Measurements from ENCODE around the gene CSMD2.

CSMD2 gene

DNA sequence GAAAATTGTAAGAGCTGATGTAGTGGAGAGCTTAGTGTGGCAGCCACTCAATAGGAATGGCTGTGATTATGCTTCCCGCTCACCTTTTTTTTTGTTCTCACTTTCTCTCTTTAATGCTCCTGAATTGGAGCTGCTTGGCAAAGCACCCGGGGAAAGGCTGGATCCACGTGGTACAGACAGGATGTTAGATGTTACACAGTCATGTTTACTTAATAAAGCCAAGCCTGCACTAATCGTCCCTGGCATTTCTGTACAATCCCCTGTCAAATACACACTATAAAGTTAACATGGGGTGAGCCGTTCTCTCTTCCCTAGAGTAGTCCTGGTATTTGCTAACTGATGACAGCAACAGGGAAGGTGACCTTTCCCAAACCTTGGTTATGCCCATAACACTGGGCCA, 504.8 kb downstream of the CSMD2 start:
- no peak overlapping the region for H3K27ac ChIP-seq (ENCODE audit: low read length)
- no peak for DNase-seq (ENCODE audit: low read depth, low spot score)
- no peaks in the 10 kb centered on the region for H3K27me3 ChIP-seq (ENCODE audit: control insufficient read depth, insufficient read depth, low read length)
- no peak overlapping the region; the same call in 1 of the 2 replicates for H3K4me3 ChIP-seq (ENCODE audit: low read length)
- no CpG with 5 or more reads among the region's 5 CpGs for WGBS (ENCODE audit: insufficient coverage, insufficient read length)
- H3K4me1 ChIP-seq (ENCODE audit: control insufficient read depth, insufficient read depth, low read length): no peaks in the 10 kb centered on the region
- H3K36me3 ChIP-seq (ENCODE audit: control insufficient read depth, insufficient read depth, low read length): peaks cover 4% of the 10 kb centered on the region; the same call in 1 of the 2 replicates
- no peaks in the 10 kb centered on the region for H3K9me3 ChIP-seq (ENCODE audit: control insufficient read depth, insufficient read depth, low read length)

DNA sequence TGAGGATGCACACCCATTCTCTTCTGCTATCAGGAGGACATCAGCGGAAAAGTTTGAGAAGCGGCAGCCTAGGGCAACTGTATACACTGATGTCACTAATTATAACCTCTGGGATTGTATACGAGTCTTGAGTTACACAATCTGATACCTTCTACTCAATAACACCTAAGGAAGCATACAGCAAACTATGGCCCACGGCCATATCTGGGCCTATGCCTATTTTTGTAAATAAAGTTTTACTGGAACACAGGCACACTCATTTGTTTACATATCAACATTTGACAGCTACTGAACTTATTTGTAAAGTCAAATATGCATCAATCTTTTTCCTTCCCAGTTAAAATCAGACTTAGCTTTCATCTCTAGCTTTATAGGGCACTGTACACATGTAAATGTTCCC, 505.4 kb downstream of the CSMD2 start:
- no peak for DNase-seq (ENCODE audit: low read depth, low spot score)
- Histone ChIP-seq H3K36me3 (ENCODE audit: control insufficient read depth, insufficient read depth, low read length) (peaks cover 4% of the 10 kb centered on the region; the same call in 1 of the 2 replicates), H3K27me3 (ENCODE audit: control insufficient read depth, insufficient read depth, low read length) (no peaks in the 10 kb centered on the region), H3K4me3 (ENCODE audit: low read length) (no peak overlapping the region), H3K9me3 (ENCODE audit: control insufficient read depth, insufficient read depth, low read length) (no peaks in the 10 kb centered on the region), H3K27ac (ENCODE audit: low read length) (no peak overlapping the region), H3K4me1 (ENCODE audit: control insufficient read depth, insufficient read depth, low read length) (no peaks in the 10 kb centered on the region)
- WGBS (ENCODE audit: insufficient coverage, insufficient read length): no CpG with 5 or more reads among the region's 4 CpGs

DNA sequence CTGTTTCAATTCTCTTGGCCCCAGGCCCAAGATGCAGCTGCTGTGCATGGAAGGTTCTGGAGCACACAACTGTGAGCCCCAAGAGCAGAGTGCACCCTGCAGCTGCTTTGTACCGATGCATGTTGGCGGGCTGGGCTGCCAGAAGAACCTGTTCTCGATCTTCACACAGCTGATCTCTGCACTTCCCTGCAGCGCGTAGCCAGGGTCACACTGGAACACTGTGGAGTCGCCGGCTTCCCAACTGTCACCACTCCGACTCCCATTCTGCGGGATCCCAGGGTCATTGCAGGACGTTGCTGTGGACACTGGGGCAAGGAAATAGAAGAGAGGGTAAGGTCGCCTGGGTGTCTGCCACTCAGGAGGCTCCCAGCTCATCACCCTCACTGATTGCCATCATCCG, 507.2 kb downstream of the CSMD2 start:
- Histone ChIP-seq H3K4me3 (ENCODE audit: low read length) (no peak overlapping the region), H3K9me3 (ENCODE audit: control insufficient read depth, insufficient read depth, low read length) (no peaks in the 10 kb centered on the region), H3K27me3 (ENCODE audit: control insufficient read depth, insufficient read depth, low read length) (no peaks in the 10 kb centered on the region), H3K27ac (ENCODE audit: low read length) (no peak overlapping the region), H3K36me3 (ENCODE audit: control insufficient read depth, insufficient read depth, low read length) (peaks cover 4% of the 10 kb centered on the region; the same call in 1 of the 2 replicates), H3K4me1 (ENCODE audit: control insufficient read depth, insufficient read depth, low read length) (no peaks in the 10 kb centered on the region)
- DNase-seq (ENCODE audit: low read depth, low spot score): no peak
- WGBS (ENCODE audit: insufficient coverage, insufficient read length): no CpG with 5 or more reads among the region's 12 CpGs

DNA sequence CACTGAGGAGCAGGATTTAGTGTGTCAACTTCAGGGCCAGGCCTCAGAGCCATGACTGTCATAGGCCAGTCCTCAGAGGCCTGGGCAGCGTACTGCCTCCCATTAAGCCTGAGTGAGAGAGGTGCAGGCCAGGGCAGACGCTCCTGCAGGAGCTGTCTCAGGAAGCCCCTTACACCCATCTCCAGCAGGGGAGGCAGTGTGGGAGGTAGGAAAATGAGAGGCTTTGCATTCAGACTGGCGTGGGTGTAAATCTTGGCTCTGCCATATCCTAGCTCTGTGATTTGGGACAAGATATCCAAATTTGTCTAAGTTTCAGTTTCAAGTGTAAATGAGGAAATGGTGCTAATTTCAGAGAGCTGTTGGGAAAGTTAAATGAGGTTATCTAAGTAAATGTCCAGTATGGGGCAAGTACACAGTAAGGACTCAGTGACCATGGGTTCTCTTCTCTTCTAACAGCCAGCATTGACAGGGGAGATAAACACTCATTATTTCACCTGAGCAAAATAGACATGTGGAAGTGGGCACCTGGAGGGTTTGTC, 508.5 kb downstream of the CSMD2 start:
- DNase-seq (ENCODE audit: low read depth, low spot score): no peak
- WGBS (ENCODE audit: insufficient coverage, insufficient read length): no CpG with 5 or more reads among the region's 3 CpGs
- Histone ChIP-seq H3K27me3 (ENCODE audit: control insufficient read depth, insufficient read depth, low read length) (no peaks in the 10 kb centered on the region), H3K36me3 (ENCODE audit: control insufficient read depth, insufficient read depth, low read length) (peaks cover 4% of the 10 kb centered on the region; the same call in 1 of the 2 replicates), H3K4me3 (ENCODE audit: low read length) (no peak overlapping the region), H3K4me1 (ENCODE audit: control insufficient read depth, insufficient read depth, low read length) (no peaks in the 10 kb centered on the region), H3K9me3 (ENCODE audit: control insufficient read depth, insufficient read depth, low read length) (no peaks in the 10 kb centered on the region), H3K27ac (ENCODE audit: low read length) (no peak overlapping the region)

DNA sequence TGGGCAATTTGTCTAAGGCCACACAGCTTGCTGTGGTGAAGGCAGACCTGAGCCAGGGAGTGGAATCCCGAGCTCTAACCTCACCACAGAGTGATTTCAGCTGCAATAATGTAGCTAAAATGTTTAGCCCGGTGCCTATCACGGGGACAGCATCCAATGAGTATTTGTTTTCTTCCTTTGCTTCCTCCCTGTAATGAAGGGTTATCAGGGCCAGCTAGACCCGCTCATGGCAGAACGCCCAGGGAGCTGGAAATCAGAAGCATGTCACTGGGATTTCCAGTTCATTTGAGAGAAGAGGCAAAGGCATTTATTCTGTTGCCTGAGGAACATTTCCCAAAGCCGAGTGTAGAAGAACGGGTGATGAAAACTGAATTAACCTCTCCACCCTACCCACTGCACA, 509.5 kb downstream of the CSMD2 start:
- H3K27ac ChIP-seq (ENCODE audit: low read length): no peak overlapping the region
- H3K4me1 ChIP-seq (ENCODE audit: control insufficient read depth, insufficient read depth, low read length): no peaks in the 10 kb centered on the region
- DNase-seq (ENCODE audit: low read depth, low spot score): no peak
- no CpG with 5 or more reads among the region's 7 CpGs for WGBS (ENCODE audit: insufficient coverage, insufficient read length)
- H3K4me3 ChIP-seq (ENCODE audit: low read length): no peak overlapping the region
- no peaks in the 10 kb centered on the region for H3K36me3 ChIP-seq (ENCODE audit: control insufficient read depth, insufficient read depth, low read length)
- no peaks in the 10 kb centered on the region for H3K27me3 ChIP-seq (ENCODE audit: control insufficient read depth, insufficient read depth, low read length)
- no peaks in the 10 kb centered on the region for H3K9me3 ChIP-seq (ENCODE audit: control insufficient read depth, insufficient read depth, low read length)

DNA sequence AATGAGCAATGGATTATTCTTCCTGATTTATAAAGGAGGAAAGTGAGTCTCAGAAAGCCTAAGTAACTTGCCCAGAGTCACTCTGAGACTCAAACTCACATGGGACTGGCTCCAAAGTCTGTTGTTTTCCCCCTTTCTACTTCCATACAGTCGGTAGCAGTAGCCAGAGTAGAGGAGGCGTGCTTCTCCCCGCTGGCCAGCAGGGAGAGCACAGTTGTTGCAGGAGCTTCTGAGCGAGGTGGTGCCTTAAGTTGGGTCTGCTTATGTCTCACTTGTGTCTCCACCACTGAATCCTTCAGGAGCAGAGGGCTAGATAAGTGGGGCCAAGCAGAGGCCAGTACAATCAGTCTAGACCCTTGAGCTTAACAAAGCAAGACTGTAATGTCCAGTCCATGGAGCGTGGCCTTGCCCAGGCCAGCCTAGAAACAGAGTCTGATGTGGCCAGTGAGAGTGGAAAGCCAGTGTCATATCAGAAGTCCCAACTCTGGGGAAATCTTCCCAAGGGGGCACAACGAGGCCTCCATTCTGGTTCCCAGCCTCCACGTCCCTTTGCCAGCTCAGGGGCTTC, 510.7 kb downstream of the CSMD2 start:
- Histone ChIP-seq H3K4me1 (ENCODE audit: control insufficient read depth, insufficient read depth, low read length) (no peaks in the 10 kb centered on the region), H3K4me3 (ENCODE audit: low read length) (no peak overlapping the region), H3K36me3 (ENCODE audit: control insufficient read depth, insufficient read depth, low read length) (no peaks in the 10 kb centered on the region), H3K27ac (ENCODE audit: low read length) (no peak overlapping the region), H3K27me3 (ENCODE audit: control insufficient read depth, insufficient read depth, low read length) (no peaks in the 10 kb centered on the region), H3K9me3 (ENCODE audit: control insufficient read depth, insufficient read depth, low read length) (no peaks in the 10 kb centered on the region)
- no peak for DNase-seq (ENCODE audit: low read depth, low spot score)
- WGBS (ENCODE audit: insufficient coverage, insufficient read length): no CpG with 5 or more reads among the region's 7 CpGs

DNA sequence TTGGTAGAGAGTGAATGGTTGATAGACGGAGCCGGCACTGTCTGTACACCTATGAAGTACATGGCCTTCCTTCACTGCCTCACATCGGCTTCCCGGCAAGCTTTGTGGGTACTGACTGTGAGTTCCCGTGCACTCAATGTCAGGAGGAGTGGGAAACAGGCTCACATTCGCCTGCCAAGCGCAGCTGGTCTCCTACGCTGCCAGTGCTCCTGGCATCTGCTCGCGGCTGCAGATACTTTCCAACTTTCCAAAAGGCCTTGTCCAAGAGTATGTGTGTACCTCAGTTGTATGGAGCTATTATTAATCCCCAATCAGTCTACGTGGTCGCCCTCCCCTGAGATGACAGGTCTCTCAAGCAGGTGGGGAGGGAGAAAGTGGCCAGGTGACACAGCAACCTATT, 511.8 kb downstream of the CSMD2 start:
- no peak overlapping the region for H3K4me3 ChIP-seq (ENCODE audit: low read length)
- no peaks in the 10 kb centered on the region for H3K4me1 ChIP-seq (ENCODE audit: control insufficient read depth, insufficient read depth, low read length)
- WGBS (ENCODE audit: insufficient coverage, insufficient read length): no CpG with 5 or more reads among the region's 12 CpGs
- DNase-seq (ENCODE audit: low read depth, low spot score): no peak
- no peaks in the 10 kb centered on the region for H3K27me3 ChIP-seq (ENCODE audit: control insufficient read depth, insufficient read depth, low read length)
- H3K9me3 ChIP-seq (ENCODE audit: control insufficient read depth, insufficient read depth, low read length): no peaks in the 10 kb centered on the region
- no peaks in the 10 kb centered on the region for H3K36me3 ChIP-seq (ENCODE audit: control insufficient read depth, insufficient read depth, low read length)
- no peak overlapping the region for H3K27ac ChIP-seq (ENCODE audit: low read length)

DNA sequence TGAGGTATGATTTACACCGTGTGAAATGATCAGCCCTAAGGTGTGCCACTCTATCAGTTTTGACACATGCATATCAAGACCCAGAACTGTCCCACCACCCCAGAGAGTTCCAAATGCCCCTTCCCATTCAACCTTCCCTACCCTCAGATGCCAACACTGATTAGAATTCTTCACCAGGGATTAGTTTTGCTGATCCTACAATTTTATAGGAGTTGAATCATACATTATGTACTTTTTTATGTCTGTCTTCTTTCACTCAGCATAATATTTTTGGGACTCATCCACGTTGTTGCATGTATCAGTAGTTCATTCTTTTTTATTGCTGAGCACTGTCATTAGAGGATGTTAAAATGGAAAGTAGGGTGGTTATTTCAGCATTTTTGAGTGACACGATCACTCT, 514.3 kb downstream of the CSMD2 start:
- no peaks in the 10 kb centered on the region for H3K27me3 ChIP-seq (ENCODE audit: control insufficient read depth, insufficient read depth, low read length)

DNA sequence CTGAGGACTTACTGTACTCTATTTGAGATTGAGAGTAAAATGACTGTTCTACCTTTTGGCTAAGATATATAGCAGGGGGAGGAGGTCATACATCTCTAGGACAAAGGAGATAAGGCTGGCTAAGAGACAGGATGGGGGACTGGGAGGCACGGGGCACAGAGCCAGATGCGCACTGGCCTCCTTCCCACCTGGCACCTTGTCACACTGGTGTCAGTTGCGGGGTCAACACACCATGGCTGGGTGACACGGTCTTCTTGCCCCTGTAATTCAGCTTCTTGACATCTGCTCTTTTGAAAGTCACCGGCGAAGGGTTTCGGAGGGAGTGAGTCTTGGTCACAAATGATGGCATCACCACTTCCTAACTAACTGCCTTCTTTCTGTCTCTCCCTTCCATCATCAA, 515.3 kb downstream of the CSMD2 start:
- H3K9me3 ChIP-seq (ENCODE audit: control insufficient read depth, insufficient read depth, low read length): no peaks in the 10 kb centered on the region
- no peak overlapping the region for H3K27ac ChIP-seq (ENCODE audit: low read length)
- no peak for DNase-seq (ENCODE audit: low read depth, low spot score)
- no peaks in the 10 kb centered on the region for H3K36me3 ChIP-seq (ENCODE audit: control insufficient read depth, insufficient read depth, low read length)
- no CpG with 5 or more reads among the region's 7 CpGs for WGBS (ENCODE audit: insufficient coverage, insufficient read length)
- no peak overlapping the region for H3K4me3 ChIP-seq (ENCODE audit: low read length)
- H3K4me1 ChIP-seq (ENCODE audit: control insufficient read depth, insufficient read depth, low read length): no peaks in the 10 kb centered on the region
- no peaks in the 10 kb centered on the region for H3K27me3 ChIP-seq (ENCODE audit: control insufficient read depth, insufficient read depth, low read length)

More for the DNA sequence above, 514.3 kb downstream of the CSMD2 start:
- no CpG with 5 or more reads among the region's 3 CpGs for whole genome bisulfite sequencing (ENCODE audit: insufficient coverage, insufficient read length)
- H3K9me3 ChIP-seq (ENCODE audit: control insufficient read depth, insufficient read depth, low read length): no peaks in the 10 kb centered on the region
- H3K4me3 ChIP-seq (ENCODE audit: low read length): no peak overlapping the region
- no peak overlapping the region for H3K27ac ChIP-seq (ENCODE audit: low read length)
- H3K4me1 ChIP-seq (ENCODE audit: control insufficient read depth, insufficient read depth, low read length): no peaks in the 10 kb centered on the region
- no peaks in the 10 kb centered on the region for H3K36me3 ChIP-seq (ENCODE audit: control insufficient read depth, insufficient read depth, low read length)
- no peak for DNase-seq (ENCODE audit: low read depth, low spot score)

DNA sequence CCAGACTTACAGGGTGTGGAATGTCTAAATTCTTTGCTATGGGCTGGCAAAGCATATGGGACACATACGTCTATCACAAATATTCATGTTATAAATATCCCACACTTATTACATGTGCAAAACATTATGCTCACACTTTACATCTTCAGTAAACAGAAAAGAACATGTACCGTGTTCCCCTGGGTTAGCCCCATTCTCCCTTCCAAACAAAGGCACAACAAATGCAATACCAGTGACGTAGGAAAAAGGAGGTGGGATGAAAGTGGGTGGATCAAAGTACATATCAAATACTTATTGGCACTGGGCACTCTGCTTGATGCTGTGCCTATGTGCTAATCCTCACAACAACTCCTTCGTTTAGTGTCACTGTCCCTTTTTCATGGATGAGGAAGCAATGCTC, 521.8 kb downstream of the CSMD2 start:
- no CpG with 5 or more reads among the region's 4 CpGs for WGBS (ENCODE audit: insufficient coverage, insufficient read length)
- DNase-seq (ENCODE audit: low read depth, low spot score): no peak
- Histone ChIP-seq H3K4me1 (ENCODE audit: control insufficient read depth, insufficient read depth, low read length) (no peaks in the 10 kb centered on the region), H3K9me3 (ENCODE audit: control insufficient read depth, insufficient read depth, low read length) (no peaks in the 10 kb centered on the region), H3K27ac (ENCODE audit: low read length) (no peak overlapping the region), H3K36me3 (ENCODE audit: control insufficient read depth, insufficient read depth, low read length) (no peaks in the 10 kb centered on the region), H3K27me3 (ENCODE audit: control insufficient read depth, insufficient read depth, low read length) (no peaks in the 10 kb centered on the region), H3K4me3 (ENCODE audit: low read length) (no peak overlapping the region)

Measured in iPS DF 6.9 (cell line).